Prostate gland (tissue), 2 donors: ENCODE results near the gene PCDHGA6. TPM values are rescaled to one million over a fixed set of nuclear protein-coding genes. Genes with fewer than 3 reads are reported as not detected.

Experiments
- DNase-seq: peaks from one replicate; pipeline ENCODE4 v3.0.0-alpha.2; 2019; ENCODE audit warnings: low spot score
- H3K27ac ChIP-seq, 2 donors: fragments of 200-600 bp; sonication (generic); 2 replicates each; pipeline ENCODE4 v1.5.1; 2017 to 2019
- H3K27me3 ChIP-seq: fragments of 200-600 bp; sonication (generic); replicated peaks from 2 replicates; pipeline ENCODE4 v1.5.1; 2019; ENCODE audit not compliant: insufficient read depth
- H3K36me3 ChIP-seq, 2 donors: fragments of 200-600 bp; sonication (generic); 1 replicate in 1 of 2; 2 replicates in 1 of 2; pipeline versions ENCODE4 v1.5.1 to v1.8.1; 2017 to 2019
- H3K4me1 ChIP-seq: fragments of 200-600 bp; sonication (generic); replicated peaks from 2 replicates; pipeline ENCODE4 v1.5.1; 2019
- H3K4me3 ChIP-seq, 2 donors: fragments of 200-600 bp; sonication (generic); 2 replicates each; pipeline ENCODE4 v1.5.1; 2017 to 2019
- H3K9me3 ChIP-seq: fragments of 200-600 bp; sonication (generic); 2 replicates; pipeline ENCODE4 v1.5.1; 2017
- CTCF ChIP-seq, 4 experiments: fragments of 200-600 bp in 2 of 4; fragments of 450-650 bp in 2 of 4; sonication (generic) in 2 of 4; IDR thresholded peaks; 1 replicate in 3 of 4; 2 replicates in 1 of 4; pipeline ENCODE4 v1.5.1; 2016 to 2019; ENCODE audit warnings: antibody characterized with exemption in 4 of 4, mild to moderate bottlenecking in 2 of 4, moderate library complexity in 2 of 4
- POLR2A ChIP-seq: fragments of 450-650 bp; IDR thresholded peaks from one replicate; pipeline ENCODE4 v1.6.1; 2016; ENCODE audit warnings: antibody characterized with exemption, mild to moderate bottlenecking
- POLR2AphosphoS5 ChIP-seq: sonication (generic); formaldehyde crosslinking; IDR thresholded peaks from one replicate; pipeline ENCODE4 v1.6.1; 2017; ENCODE audit warnings: antibody characterized with exemption
- WGBS: methylation state at CpG from one replicate; pipeline ENCODE4 v1.1.5; 2018; 5-methylcytosine and 5-hydroxymethylcytosine counted together
- intact Hi-C: fragments of 100-400 bp; cut with DNase I; formaldehyde crosslinking; loops from one replicate; pipeline ENCODE4 v1.14.2; 2022
- total RNA-seq, 2 donors: library from RNA; depleted of rRNA; stranded (reverse); fragments of >200 nt; gene quantifications; one replicate each; pipeline ENCODE4 v1.1.0, GENCODE V29; 2016

PCDHGA6 gene
- total RNA-seq, 2 donors from 2014 or later = 2.0 to 8.4 TPM

GRCh38 chr5:141422742-141423291 is 49.1 kb downstream of the PCDHGA6 start:
- H3K4me3 ChIP-seq = no peak overlapping the region
- TF ChIP-seq POLR2AphosphoS5 = no peak
- no peak for TF ChIP-seq POLR2A
- TF ChIP-seq CTCF (IDR thresholded peaks at IDR 0.05) = no peak
- WGBS = 21% methylated on average over 42 of the region's 42 CpGs
- H3K27ac ChIP-seq = no peak overlapping the region
- no peaks in the 10 kb centered on the region for H3K4me1 ChIP-seq
- DNase-seq = no peak
- no peaks in the 10 kb centered on the region for H3K36me3 ChIP-seq
- H3K27me3 ChIP-seq = no peaks in the 10 kb centered on the region
- H3K9me3 ChIP-seq = peaks cover 5% of the 10 kb centered on the region
- intact Hi-C loops = no loop called here

- TF ChIP-seq CTCF (IDR thresholded peaks at IDR 0.05) = no peak
- TF ChIP-seq POLR2AphosphoS5 = no peak
- no peak for TF ChIP-seq POLR2A
- 34% methylated on average over 34 of the region's 53 CpGs for WGBS
These were observed 54.2 kb downstream of the PCDHGA6 start for GRCh38 chr5:141427783-141428426.

More at GRCh38 chr5:141427783-141428426, 54.2 kb downstream of the PCDHGA6 start:
- H3K27ac ChIP-seq = no peak overlapping the region
- H3K9me3 ChIP-seq = peaks cover 9% of the 10 kb centered on the region
- no peak overlapping the region for H3K4me3 ChIP-seq
- H3K4me1 ChIP-seq = no peaks in the 10 kb centered on the region
- DNase-seq = no peak
- no peaks in the 10 kb centered on the region for H3K27me3 ChIP-seq
- intact Hi-C loops = no loop called here
- H3K36me3 ChIP-seq = no peaks in the 10 kb centered on the region

Other genes with a start within 250 kb of the PCDHGA6 start
- gene PCDHB5, start 238.7 kb upstream of the PCDHGA6 start, total RNA-seq = 10 to 100 TPM in 1 of 2 donors, 1 to 10 TPM in 1; 5.3 to 11.3 TPM
- gene PCDHB6, start 223.8 kb upstream of the PCDHGA6 start, total RNA-seq = 1 to 10 TPM in 1 of 2 donors, under 1 TPM in 1; 0.87 to 2.6 TPM
- gene PCDHB7, start 201.2 kb upstream of the PCDHGA6 start, total RNA-seq = 1 to 10 TPM; 1.2 to 1.9 TPM
- gene PCDHB8, start 196.1 kb upstream of the PCDHGA6 start, total RNA-seq = 1 to 10 TPM in 1 of 2 donors, under 1 TPM in 1; 0.23 to 2.6 TPM
- 1 to 10 TPM in 1 of 2 donors, under 1 TPM in 1; 0.18 to 4.4 TPM for gene PCDHB16, start 191.5 kb upstream of the PCDHGA6 start, total RNA-seq
- 1 to 10 TPM; 1.0 to 4.2 TPM for gene PCDHB9, start 186.7 kb upstream of the PCDHGA6 start, total RNA-seq
- 1 to 10 TPM in 1 of 2 donors, under 1 TPM in 1; 0.96 to 3.5 TPM for gene PCDHB10, start 181.5 kb upstream of the PCDHGA6 start, total RNA-seq
- 1 to 10 TPM in 1 of 2 donors, under 1 TPM in 1; 0.41 to 2.6 TPM for gene PCDHB11, start 174.3 kb upstream of the PCDHGA6 start, total RNA-seq
- gene PCDHB12, start 165.2 kb upstream of the PCDHGA6 start, total RNA-seq = 1 to 10 TPM in 1 of 2 donors, under 1 TPM in 1; 0.32 to 4.3 TPM
- 1 to 10 TPM; 4.0 to 6.5 TPM for gene PCDHB13, start 160.0 kb upstream of the PCDHGA6 start, total RNA-seq
- gene PCDHB14, start 150.5 kb upstream of the PCDHGA6 start, total RNA-seq = 1 to 10 TPM; 4.6 to 6.7 TPM
- 10 to 100 TPM in 1 of 2 donors, under 1 TPM in 1; 0.82 to 12.4 TPM for gene PCDHB15, start 128.5 kb upstream of the PCDHGA6 start, total RNA-seq
- 1 to 10 TPM in 1 of 2 donors, under 1 TPM in 1; 0.23 to 4.4 TPM for gene SLC25A2, start 69.8 kb upstream of the PCDHGA6 start, total RNA-seq
- gene TAF7, start 53.1 kb upstream of the PCDHGA6 start, total RNA-seq = 10 to 100 TPM; 59.3 to 85.9 TPM
- gene PCDHGA1, start 43.4 kb upstream of the PCDHGA6 start, total RNA-seq = 1 to 10 TPM in 1 of 2 donors, under 1 TPM in 1; 0.64 to 4.8 TPM
- gene PCDHGA2, start 35.1 kb upstream of the PCDHGA6 start, total RNA-seq = 10 to 100 TPM in 1 of 2 donors, 1 to 10 TPM in 1; 2.4 to 19.7 TPM
- 10 to 100 TPM in 1 of 2 donors, 1 to 10 TPM in 1; 1.3 to 18.2 TPM for gene PCDHGA3, start 30.1 kb upstream of the PCDHGA6 start, total RNA-seq
- 1 to 10 TPM; 3.9 to 6.5 TPM for gene PCDHGB1, start 23.8 kb upstream of the PCDHGA6 start, total RNA-seq
- gene PCDHGA4, start 18.9 kb upstream of the PCDHGA6 start, total RNA-seq = 10 to 100 TPM in 1 of 2 donors, 1 to 10 TPM in 1; 2.5 to 10.5 TPM
- 10 to 100 TPM in 1 of 2 donors, 1 to 10 TPM in 1; 5.3 to 10.5 TPM for gene PCDHGB2, start 13.9 kb upstream of the PCDHGA6 start, total RNA-seq
- 1 to 10 TPM; 4.1 to 4.8 TPM for gene PCDHGA5, start 9.7 kb upstream of the PCDHGA6 start, total RNA-seq
- gene PCDHGB3, start 3.6 kb upstream of the PCDHGA6 start, total RNA-seq = 1 to 10 TPM; 3.1 to 7.7 TPM
- 1 to 10 TPM; 4.1 to 8.2 TPM for gene PCDHGA7, start 8.9 kb downstream of the PCDHGA6 start, total RNA-seq
- gene PCDHGB4, start 13.8 kb downstream of the PCDHGA6 start, total RNA-seq = 1 to 10 TPM; 6.7 to 9.9 TPM
- 1 to 10 TPM; 1.1 to 4.2 TPM for gene PCDHGA8, start 18.7 kb downstream of the PCDHGA6 start, total RNA-seq
- gene PCDHGB5, start 24.1 kb downstream of the PCDHGA6 start, total RNA-seq = 10 to 100 TPM in 1 of 2 donors, 1 to 10 TPM in 1; 7.9 to 24.5 TPM
- 1 to 10 TPM; 3.9 to 7.7 TPM for gene PCDHGA9, start 28.9 kb downstream of the PCDHGA6 start, total RNA-seq
- gene PCDHGB6, start 34.1 kb downstream of the PCDHGA6 start, total RNA-seq = 10 to 100 TPM in 1 of 2 donors, 1 to 10 TPM in 1; 5.2 to 11.0 TPM
- 10 to 100 TPM in 1 of 2 donors, 1 to 10 TPM in 1; 6.7 to 11.1 TPM for gene PCDHGA10, start 39.1 kb downstream of the PCDHGA6 start, total RNA-seq
- gene PCDHGB7, start 43.8 kb downstream of the PCDHGA6 start, total RNA-seq = 10 to 100 TPM in 1 of 2 donors, 1 to 10 TPM in 1; 7.0 to 14.6 TPM
- gene PCDHGA11, start 47.2 kb downstream of the PCDHGA6 start, total RNA-seq = 1 to 10 TPM; 2.9 to 3.4 TPM
- gene PCDHGA12, start 56.6 kb downstream of the PCDHGA6 start, total RNA-seq = 1 to 10 TPM; 3.8 to 6.8 TPM
- 10 to 100 TPM; 27.6 to 55.3 TPM for gene PCDHGC3, start 102.1 kb downstream of the PCDHGA6 start, total RNA-seq
- gene PCDHGC4, start 111.1 kb downstream of the PCDHGA6 start, total RNA-seq = 1 to 10 TPM; 3.8 to 4.1 TPM
- 1 to 10 TPM in 1 of 2 donors, under 1 TPM in 1; 0.96 to 2.7 TPM for gene PCDHGC5, start 115.2 kb downstream of the PCDHGA6 start, total RNA-seq
- gene DIAPH1, start 245.1 kb downstream of the PCDHGA6 start, total RNA-seq = 10 to 100 TPM; 34.8 to 57.7 TPM